Endothelial cell of umbilical vein (primary cell): Measurements from ENCODE around the gene XIRP1. TPM values are rescaled to one million over a fixed set of nuclear protein-coding genes. Genes with fewer than 3 reads are reported as not detected.

Experiments
- BruUV-seq: library from RNA; stranded (reverse); fragments of 400-500 nt; replicated peaks from 2 replicates; lab custom pipeline; 2021; lab: Mats Ljungman, UMichigan
- CTCF ChIA-PET: fragments of 300-600, 350-600 bp; sonication (Branson Sonifier 250); formaldehyde crosslinking; loops from one replicate; lab custom pipeline; 2021; ENCODE audit warnings: antibody characterized with exemption, inconsistent platforms; lab: Charles Lee
- POLR2A ChIA-PET: fragments of 300-600, 350-600 bp; sonication (Branson Sonifier 250); formaldehyde crosslinking; loops from one replicate; lab custom pipeline; 2021; ENCODE audit warnings: antibody characterized with exemption, inconsistent platforms; lab: Charles Lee
- DNase-seq: peaks from one replicate; pipeline ENCODE4 v3.0.0-alpha.2; 2011; ENCODE audit warnings: low read depth, low spot score
- FAIRE-seq: peaks from 2 replicates; lab custom pipeline; 2011; peaks lifted over from hg19 to GRCh38; lab: Jason Lieb, UNC
- H2AFZ ChIP-seq: 2 replicates; pipeline ENCODE4 v1.6.0; 2012; ENCODE audit warnings: low read depth, low read length, control low read depth, inconsistent platforms
- H3K27ac ChIP-seq: 2 replicates; pipeline ENCODE4 v1.5.1; 2011; ENCODE audit warnings: low read depth, mild to moderate bottlenecking, control low read depth, low read length, moderate library complexity; ENCODE audit not compliant: insufficient read depth
- H3K27me3 ChIP-seq, 2 experiments: 2 replicates each; pipeline versions ENCODE4 v1.6.0 to v1.6.1; 2011; ENCODE audit warnings: low read length in 2 of 2, mixed read lengths in 1 of 2; ENCODE audit not compliant: control insufficient read depth in 2 of 2, insufficient read depth in 2 of 2
- H3K36me3 ChIP-seq, 2 experiments: 2 replicates in 1 of 2; 3 replicates in 1 of 2; pipeline ENCODE4 v1.5.1; 2011; ENCODE audit warnings: low read length in 2 of 2, mild to moderate bottlenecking in 1 of 2, moderate library complexity in 1 of 2; ENCODE audit not compliant: control insufficient read depth in 2 of 2, insufficient read depth in 2 of 2; ENCODE audit errors: extremely low read depth in 1 of 2
- H3K4me1 ChIP-seq: 3 replicates; pipeline ENCODE4 v1.5.1; 2011; ENCODE audit warnings: mild to moderate bottlenecking, low read length; ENCODE audit not compliant: control insufficient read depth, insufficient read depth; ENCODE audit errors: extremely low read depth
- H3K4me2 ChIP-seq: 2 replicates; pipeline ENCODE4 v1.6.1; 2011; ENCODE audit warnings: low read length, control low read depth, mixed read lengths; ENCODE audit not compliant: insufficient read depth
- H3K4me3 ChIP-seq, 3 experiments: fragments of 200-600 bp in 1 of 3; sonication (generic), shearing (Covaris generic) in 1 of 3; replicated peaks in 1 of 3; 2 replicates each; pipeline ENCODE4 v1.5.1; 2011 to 2016; ENCODE audit warnings: control low read depth in 3 of 3, low read length in 3 of 3, mild to moderate bottlenecking in 2 of 3, inconsistent platforms in 1 of 3, low read depth in 1 of 3, moderate library complexity in 1 of 3; ENCODE audit not compliant: insufficient read depth in 1 of 3
- H3K79me2 ChIP-seq: 2 replicates; pipeline ENCODE4 v1.6.0; 2012; ENCODE audit warnings: low read length, inconsistent platforms; ENCODE audit not compliant: control insufficient read depth, insufficient read depth
- H3K9ac ChIP-seq: replicated peaks from 2 replicates; pipeline ENCODE3; 2011; ENCODE audit warnings: low read length, control low read depth; ENCODE audit not compliant: insufficient read depth; ENCODE audit errors: extremely low read depth
- H3K9me1 ChIP-seq: replicated peaks from 3 replicates; pipeline ENCODE4 v1.6.0; 2011; ENCODE audit warnings: mild to moderate bottlenecking, low read length; ENCODE audit not compliant: control insufficient read depth, insufficient read depth; ENCODE audit errors: extremely low read depth
- H3K9me3 ChIP-seq: replicated peaks from 2 replicates; pipeline ENCODE4 v1.5.1; 2012; ENCODE audit warnings: low read length, inconsistent platforms; ENCODE audit not compliant: control insufficient read depth, insufficient read depth
- H4K20me1 ChIP-seq: replicated peaks from 2 replicates; pipeline ENCODE3; 2011; ENCODE audit warnings: mild to moderate bottlenecking, low read length; ENCODE audit not compliant: control insufficient read depth, insufficient read depth; ENCODE audit errors: extremely low read depth
- EZH2 ChIP-seq: IDR thresholded peaks from 2 replicates; pipeline ENCODE4 v1.6.1; 2012; ENCODE audit warnings: borderline replicate concordance, low read depth, mild to moderate bottlenecking, moderate library complexity, low read length, inconsistent platforms; ENCODE audit not compliant: severe bottlenecking
- FOS ChIP-seq: IDR thresholded peaks from 2 replicates; pipeline ENCODE4 v1.6.1; 2011; ENCODE audit warnings: mild to moderate bottlenecking, low read length, moderate library complexity, borderline replicate concordance; ENCODE audit not compliant: insufficient read depth
- GATA2 ChIP-seq: IDR thresholded peaks from 2 replicates; pipeline ENCODE4 v1.7.0; 2011; ENCODE audit warnings: low read depth, mild to moderate bottlenecking, moderate library complexity, mixed read lengths, low read length; ENCODE audit not compliant: insufficient read length, insufficient read depth
- JUN ChIP-seq: IDR thresholded peaks from 2 replicates; pipeline ENCODE4 v1.6.1; 2011; ENCODE audit warnings: borderline replicate concordance, low read depth; ENCODE audit not compliant: insufficient read length, insufficient read depth
- MYC ChIP-seq: IDR thresholded peaks from one replicate; pipeline ENCODE4 v1.6.1; 2011; ENCODE audit warnings: mild to moderate bottlenecking, low read depth, low read length
- POLR2A ChIP-seq: IDR thresholded peaks from 2 replicates; pipeline ENCODE4 v1.6.1; 2012; ENCODE audit warnings: low read depth, mild to moderate bottlenecking, control low read depth, low read length
- POLR2AphosphoS5 ChIP-seq: IDR thresholded peaks from 2 replicates; pipeline ENCODE4 v1.6.1; 2012; ENCODE audit warnings: low read depth, mild to moderate bottlenecking, control low read depth, low read length, moderate library complexity; ENCODE audit not compliant: insufficient read depth
- dilution Hi-C: fragments of 300-500 bp; cut with MboI; formaldehyde crosslinking; loops from one replicate; pipeline ENCODE4 v1.15.0; 2019; ENCODE audit warnings: low sequenced_read_pairs; ENCODE audit not compliant: extremely low pct_ligation_motif_present
- intact Hi-C: fragments of 100-400 bp; cut with micrococcal nuclease; formaldehyde crosslinking; loops from one replicate; pipeline ENCODE4 v1.10.0; 2022
- polyA plus RNA-seq, 4 experiments: library from polyadenylated mRNA; depleted of rRNA in 3 of 4; stranded (reverse) in 3 of 4; unstranded in 1 of 4; fragments of >200 nt; gene quantifications; 2 replicates each; pipeline versions ENCODE4 v1.2.1 to v1.2.3, GENCODE V29; 2011 to 2012; ENCODE audit warnings: missing spikeins in 1 of 4
- total RNA-seq: library from RNA; stranded (reverse); gene quantifications from 2 replicates; pipeline ENCODE4 v1.2.3, GENCODE V29; 2021
- TF ChIP-seq, protein P1 (sequence below): IDR thresholded peaks from 2 replicates; pipeline ENCODE4 v1.6.1; 2011; ENCODE audit not compliant: insufficient read depth, insufficient read length
- TF ChIP-seq, protein P2 (sequence below), 2 donors: IDR thresholded peaks; 1 replicate in 1 of 2; 2 replicates in 1 of 2; pipeline ENCODE4 v1.5.1; 2011; ENCODE audit warnings: low read length in 2 of 2, mild to moderate bottlenecking in 2 of 2, moderate library complexity in 2 of 2, control low read depth in 1 of 2, inconsistent platforms in 1 of 2, low read depth in 1 of 2; ENCODE audit not compliant: insufficient read depth in 1 of 2; ENCODE audit errors: extremely low read depth in 1 of 2

XIRP1 gene
- total and polyA plus RNA-seq, 2 donors (not counting 3 experiments of a cell fraction or from before 2014, with no cell fraction given) = not detected

DNA sequence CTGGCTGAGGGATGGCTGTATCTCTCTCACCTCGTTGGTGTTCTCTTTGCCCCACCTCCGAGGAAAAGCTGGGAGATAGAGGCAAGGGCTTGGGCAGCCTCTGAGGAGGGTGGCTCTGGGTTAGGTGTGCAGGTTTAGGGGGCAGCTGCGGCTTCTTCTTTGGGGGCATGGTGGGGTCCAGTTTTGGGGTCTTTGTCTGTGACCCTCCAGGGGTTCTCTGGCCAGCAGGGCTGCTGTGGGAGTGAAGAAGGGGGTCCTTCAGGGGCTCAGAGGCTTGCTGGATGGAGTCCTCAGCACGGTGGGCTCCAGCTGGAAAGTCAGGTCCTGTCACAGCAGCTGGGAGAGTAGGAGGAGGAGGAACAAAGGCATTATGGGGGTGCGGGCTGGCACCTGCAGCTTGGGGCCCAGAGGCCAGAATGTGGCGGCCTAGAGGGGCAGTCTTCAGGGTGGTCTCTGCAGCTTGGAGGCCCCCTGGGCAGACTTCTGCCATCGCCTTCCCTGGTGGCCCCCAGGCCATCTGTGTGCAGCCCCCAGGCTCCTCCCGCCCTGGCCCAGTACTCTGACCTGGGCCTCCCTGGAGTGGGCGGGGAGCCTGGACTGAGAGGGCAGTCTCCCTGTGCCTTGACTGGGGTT is 7.0 kb downstream of the XIRP1 start:
- CTCF ChIA-PET = interaction anchor here (0.7 to 14.2 kb wide), 4 partner anchors 22 to 103 kb away, joined by 3 to 172 read pairs (median 10); no protein-coding TSS in a partner anchor
- H3K9ac ChIP-seq = no peak overlapping the region
- H3K36me3 ChIP-seq = no peaks in the 10 kb centered on the region
- DNase-seq = no peak
- no peaks in the 10 kb centered on the region for H4K20me1 ChIP-seq
- no peaks in the 10 kb centered on the region for H3K27me3 ChIP-seq
- BruUV-seq = no TSS peak
- H3K4me1 ChIP-seq = peaks cover 1% of the 10 kb centered on the region
- H3K4me3 ChIP-seq = no peak overlapping the region
- no peak overlapping the region for H2AFZ ChIP-seq
- POLR2A ChIA-PET = no interaction called here
- FAIRE-seq = no peak
- intact Hi-C loops = no loop called here
- H3K4me2 ChIP-seq = no peak overlapping the region
- dilution Hi-C loops = no loop called here
- H3K27ac ChIP-seq = no peak overlapping the region
- H3K9me1 ChIP-seq = no peaks in the 10 kb centered on the region
- no peaks in the 10 kb centered on the region for H3K79me2 ChIP-seq
- TF ChIP-seq, protein P1, sequence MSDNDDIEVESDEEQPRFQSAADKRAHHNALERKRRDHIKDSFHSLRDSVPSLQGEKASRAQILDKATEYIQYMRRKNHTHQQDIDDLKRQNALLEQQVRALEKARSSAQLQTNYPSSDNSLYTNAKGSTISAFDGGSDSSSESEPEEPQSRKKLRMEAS = no peak
- TF ChIP-seq POLR2A (no peak), POLR2AphosphoS5 (no peak), MYC (no peak), JUN (no peak), EZH2 (no peak), GATA2 (no peak), FOS (no peak)
- TF ChIP-seq, protein P2, sequence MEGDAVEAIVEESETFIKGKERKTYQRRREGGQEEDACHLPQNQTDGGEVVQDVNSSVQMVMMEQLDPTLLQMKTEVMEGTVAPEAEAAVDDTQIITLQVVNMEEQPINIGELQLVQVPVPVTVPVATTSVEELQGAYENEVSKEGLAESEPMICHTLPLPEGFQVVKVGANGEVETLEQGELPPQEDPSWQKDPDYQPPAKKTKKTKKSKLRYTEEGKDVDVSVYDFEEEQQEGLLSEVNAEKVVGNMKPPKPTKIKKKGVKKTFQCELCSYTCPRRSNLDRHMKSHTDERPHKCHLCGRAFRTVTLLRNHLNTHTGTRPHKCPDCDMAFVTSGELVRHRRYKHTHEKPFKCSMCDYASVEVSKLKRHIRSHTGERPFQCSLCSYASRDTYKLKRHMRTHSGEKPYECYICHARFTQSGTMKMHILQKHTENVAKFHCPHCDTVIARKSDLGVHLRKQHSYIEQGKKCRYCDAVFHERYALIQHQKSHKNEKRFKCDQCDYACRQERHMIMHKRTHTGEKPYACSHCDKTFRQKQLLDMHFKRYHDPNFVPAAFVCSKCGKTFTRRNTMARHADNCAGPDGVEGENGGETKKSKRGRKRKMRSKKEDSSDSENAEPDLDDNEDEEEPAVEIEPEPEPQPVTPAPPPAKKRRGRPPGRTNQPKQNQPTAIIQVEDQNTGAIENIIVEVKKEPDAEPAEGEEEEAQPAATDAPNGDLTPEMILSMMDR (IDR thresholded peaks at IDR 0.05; ENCODE audit: extremely low read depth in 1 of 2, insufficient read depth in 1 of 2, low read depth in 1 of 2, low read length in 2 of 2) = no peak
- H3K9me3 ChIP-seq = no peaks in the 10 kb centered on the region
